K562 (cell line): ENCODE data around the gene POU3F1. TPM values are rescaled to one million over a fixed set of nuclear protein-coding genes. Genes with fewer than 3 reads are reported as not detected.
A peak's percentile ranks its signal among the peaks of the same experiment; 100 is the strongest.

Experiments
- ATAC-seq: fragments of 200-7000 bp; cut with Tn5 transposase; 3 replicates; pipeline ENCODE4 v1.9.1; 2020; ENCODE audit warnings: moderate library complexity
- BruUV-seq: library from RNA; stranded (reverse); fragments of 400-500 nt; replicated peaks from 2 replicates; lab custom pipeline; 2021; lab: Mats Ljungman, UMichigan
- CTCF ChIA-PET: fragments of 300-600 bp; formaldehyde crosslinking; extraction: SDS; loops from one replicate; lab custom pipeline; 2021; ENCODE audit warnings: low intra/inter-chr PET ratio; lab: Yijun Ruan, JAX
- POLR2A ChIA-PET: fragments of 300-600, 350-650 bp; sonication (Branson Sonifier 250); formaldehyde crosslinking; extraction: SDS; loops from one replicate; lab custom pipeline; 2021; ENCODE audit warnings: antibody characterized with exemption, inconsistent platforms; lab: Yijun Ruan, JAX
- DNase-seq, 4 experiments: peaks; one replicate each; pipeline versions ENCODE4 v3.0.0 to v3.0.0-alpha.2; 2011 to 2018; ENCODE audit warnings: low spot score in 3 of 4, mixed read lengths in 3 of 4; ENCODE audit errors: extremely low read depth in 1 of 4
- FAIRE-seq: peaks from 2 replicates; lab custom pipeline; 2011; peaks lifted over from hg19 to GRCh38; lab: Jason Lieb, UNC
- H2AFZ ChIP-seq: 2 replicates; pipeline ENCODE4 v1.6.0; 2011; ENCODE audit warnings: low read depth, low read length, control low read depth, inconsistent platforms
- H3K27ac ChIP-seq: fragments of 200-600 bp; 3 replicates; pipeline ENCODE4 v1.8.0; 2011; ENCODE audit warnings: low read depth, mild to moderate bottlenecking, control low read depth, inconsistent platforms, low read length, moderate library complexity, mixed read lengths; ENCODE audit errors: extremely low read depth
- H3K27me3 ChIP-seq, 2 experiments: fragments of 300-600 bp in 1 of 2; 2 replicates in 1 of 2; 3 replicates in 1 of 2; pipeline versions ENCODE4 v1.6.0 to v1.8.0; 2011; ENCODE audit warnings: inconsistent platforms in 2 of 2, low read length in 2 of 2, mild to moderate bottlenecking in 1 of 2, mixed read lengths in 1 of 2, moderate library complexity in 1 of 2; ENCODE audit not compliant: control insufficient read depth in 2 of 2, insufficient read depth in 2 of 2
- H3K36me3 ChIP-seq: fragments of 300-600 bp; 3 replicates; pipeline ENCODE4 v1.8.0; 2011; ENCODE audit warnings: mild to moderate bottlenecking, low read length, inconsistent platforms; ENCODE audit not compliant: control insufficient read depth, insufficient read depth
- H3K4me1 ChIP-seq, 2 experiments: fragments of 200-600 bp in 1 of 2; replicated peaks in 1 of 2; 2 replicates in 1 of 2; 3 replicates in 1 of 2; pipeline versions ENCODE4 v1.5.1 to v1.8.0; 2011; ENCODE audit warnings: inconsistent platforms in 2 of 2, low read length in 2 of 2, mild to moderate bottlenecking in 1 of 2, mixed read lengths in 1 of 2, moderate library complexity in 1 of 2; ENCODE audit not compliant: control insufficient read depth in 2 of 2, insufficient read depth in 2 of 2
- H3K4me2 ChIP-seq: 2 replicates; pipeline ENCODE4 v1.6.1; 2011; ENCODE audit warnings: low read length, control low read depth, inconsistent platforms, mixed read lengths; ENCODE audit not compliant: insufficient read depth
- H3K4me3 ChIP-seq: fragments of 200-600 bp; sonication (generic), shearing (Covaris generic); 2 replicates; pipeline ENCODE4 v1.5.1; 2016; ENCODE audit warnings: control low read depth, inconsistent platforms
- H3K79me2 ChIP-seq: fragments of 200-600 bp; 3 replicates; pipeline ENCODE4 v1.8.0; 2011; ENCODE audit warnings: low read length, inconsistent platforms; ENCODE audit not compliant: control insufficient read depth, insufficient read depth
- H3K9ac ChIP-seq, 2 experiments: 2 replicates each; pipeline versions ENCODE4 v1.6.0 to v1.6.1; 2011; ENCODE audit warnings: low read depth in 2 of 2, low read length in 2 of 2, control low read depth in 1 of 2, inconsistent platforms in 1 of 2, mild to moderate bottlenecking in 1 of 2, mixed read lengths in 1 of 2; ENCODE audit not compliant: insufficient read depth in 1 of 2
- H3K9me1 ChIP-seq: one replicate; pipeline ENCODE4 v1.6.0; 2011; ENCODE audit warnings: inconsistent platforms, mild to moderate bottlenecking, low read length, moderate library complexity; ENCODE audit not compliant: control insufficient read depth, insufficient read depth
- H3K9me3 ChIP-seq: replicated peaks from 2 replicates; pipeline ENCODE4 v1.5.1; 2011; ENCODE audit warnings: low read depth, low read length, inconsistent platforms; ENCODE audit not compliant: control insufficient read depth, insufficient read depth
- H4K20me1 ChIP-seq: replicated peaks from 2 replicates; pipeline ENCODE4 v1.6.1; 2011; ENCODE audit warnings: low read length, inconsistent platforms, mixed read lengths; ENCODE audit not compliant: control insufficient read depth, insufficient read depth
- KLF16 ChIP-seq: IDR thresholded peaks from 2 replicates; pipeline ENCODE4 v1.6.1; 2016; ENCODE audit warnings: antibody characterized with exemption
- SNAPC5 ChIP-seq: fragments of 250-450 bp; sonication (Bioruptor Pico); IDR thresholded peaks from 2 replicates; pipeline ENCODE4 v1.8.0; 2021; ENCODE audit warnings: moderate library complexity, mild to moderate bottlenecking, inconsistent platforms
- TRIM24 ChIP-seq, 2 experiments: fragments of 450-650 bp; IDR thresholded peaks; 2 replicates each; pipeline ENCODE4 v1.6.1; 2016
- ZNF217 ChIP-seq: sonication (generic); formaldehyde crosslinking; IDR thresholded peaks from 2 replicates; pipeline ENCODE4 v1.8.0; 2022; ENCODE audit warnings: mild to moderate bottlenecking, missing genetic modification reagents
- WGBS: fragments of 100-300 bp; shearing (Covaris generic); methylation state at CpG from one replicate; pipeline ENCODE4 v1.1.6; 2016; ENCODE audit warnings: low coverage, mixed read lengths; ENCODE audit not compliant: insufficient coverage; ENCODE audit errors: missing lambda C conversion rate; 5-methylcytosine and 5-hydroxymethylcytosine counted together
- in situ Hi-C: fragments of 300-500 bp; cut with MboI; formaldehyde crosslinking; loops from 4 replicates; pipeline ENCODE4 v1.15.0; 2018; ENCODE audit warnings: inconsistent platforms, mixed read lengths
- intact Hi-C: fragments of 100-400 bp; cut with micrococcal nuclease; formaldehyde crosslinking; loops from 2 replicates; pipeline ENCODE4 v1.14.2; 2022
- polyA plus RNA-seq, 8 experiments: library from polyadenylated mRNA; depleted of rRNA in 4 of 8; stranded (reverse) in 5 of 8; unstranded in 3 of 8; fragments of >200 nt; fragmentation: Nextera tagmentation in 2 of 8; fragmentation: Illumina TruSeq in 1 of 8; extraction: Ambion mirVana in 2 of 8; extraction: Trizol in 1 of 8; gene quantifications; 2 replicates each; pipeline versions ENCODE4 v1.2.1 to v1.2.3, GENCODE V29; 2011 to 2014; ENCODE audit warnings: inconsistent platforms in 1 of 8, missing spikeins in 1 of 8
- total RNA-seq, 7 experiments: library from RNA; depleted of rRNA in 6 of 7; stranded (reverse); fragments of >200 nt in 6 of 7; fragmentation: Illumina TruSeq in 2 of 7; extraction: Trizol in 2 of 7; gene quantifications; 2 replicates each; pipeline versions ENCODE4 v1.2.1 to v1.2.3, GENCODE V29; 2011 to 2021; ENCODE audit warnings: low replicate concordance in 1 of 7
- TF ChIP-seq, protein P1 (sequence below): sonication (generic); formaldehyde crosslinking; IDR thresholded peaks from 2 replicates; pipeline ENCODE4 v1.9.0; 2022; ENCODE audit warnings: mild to moderate bottlenecking, missing genetic modification reagents
- TF ChIP-seq, protein P2 (sequence below), 2 experiments: fragments of 450-650 bp; formaldehyde crosslinking in 1 of 2; IDR thresholded peaks; 2 replicates each; pipeline versions ENCODE4 v1.4.0 to v1.6.1; 2014 to 2020; ENCODE audit warnings: mild to moderate bottlenecking in 2 of 2, borderline replicate concordance in 1 of 2, low read depth in 1 of 2

POU3F1 gene
- total and polyA plus RNA-seq, 9 of the 15 experiments (the other 6 are each of a cell fraction or from before 2014, with no cell fraction given), result 0.09 TPM; not detected in 8

DNA sequence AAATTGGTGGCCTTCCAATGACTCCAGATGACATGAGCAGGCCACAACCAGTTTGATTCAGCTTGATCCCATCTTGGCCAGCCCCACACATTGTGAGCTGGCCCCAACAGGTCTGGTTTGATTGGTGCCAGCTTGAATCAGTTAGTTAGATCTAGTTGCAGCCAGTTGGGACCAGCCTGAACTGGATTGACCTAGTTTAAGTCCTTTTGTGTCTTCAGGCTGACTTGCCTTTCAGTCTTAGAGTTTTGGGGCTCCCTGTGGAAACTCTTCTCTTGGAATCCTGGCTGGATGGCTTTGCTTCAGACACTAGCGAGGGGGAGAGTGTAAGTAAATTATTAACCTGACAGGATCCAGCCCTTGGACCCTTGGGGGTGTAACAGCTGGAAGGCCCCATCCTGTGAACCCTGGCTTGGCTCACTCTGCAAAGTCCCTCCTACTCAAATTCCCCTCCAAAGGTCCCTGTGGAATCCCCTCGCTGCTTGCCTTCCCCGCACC, 36.2 kb upstream of the POU3F1 start:
- Histone ChIP-seq H3K36me3 (no peaks in the 10 kb centered on the region), H3K4me2 (no peak overlapping the region), H3K27me3 (peaks cover 18 to 29% of the 10 kb centered on the region in 2 experiments; a peak in 4 of 5 replicates), H3K9me3 (no peaks in the 10 kb centered on the region), H2AFZ (no peak overlapping the region), H3K9ac (no peak overlapping the region), H3K4me1 (no peaks in the 10 kb centered on the region; a peak in 1 of 5 replicates), H4K20me1 (peaks cover 10% of the 10 kb centered on the region; the same call in 1 of the 2 replicates), H3K27ac (no peak overlapping the region), H3K4me3 (no peak overlapping the region), H3K79me2 (no peaks in the 10 kb centered on the region), H3K9me1 (no peaks in the 10 kb centered on the region)
- CTCF ChIA-PET, result no interaction called here
- in situ Hi-C loops (no loop called here), intact Hi-C loops (no loop called here)
- POLR2A ChIA-PET, result interaction anchor here (0.6 to 1.2 kb wide), 3 partner anchors 9 to 397 kb away, joined by 4 to 5 read pairs (median 4); no protein-coding TSS in a partner anchor
- BruUV-seq, result no TSS peak
- TF ChIP-seq, protein P1, sequence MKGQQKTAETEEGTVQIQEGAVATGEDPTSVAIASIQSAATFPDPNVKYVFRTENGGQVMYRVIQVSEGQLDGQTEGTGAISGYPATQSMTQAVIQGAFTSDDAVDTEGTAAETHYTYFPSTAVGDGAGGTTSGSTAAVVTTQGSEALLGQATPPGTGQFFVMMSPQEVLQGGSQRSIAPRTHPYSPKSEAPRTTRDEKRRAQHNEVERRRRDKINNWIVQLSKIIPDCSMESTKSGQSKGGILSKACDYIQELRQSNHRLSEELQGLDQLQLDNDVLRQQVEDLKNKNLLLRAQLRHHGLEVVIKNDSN (CRISPR knock-in tag), result no peak
- TF ChIP-seq KLF16, result peak; percentile 90
- TF ChIP-seq, protein P2, sequence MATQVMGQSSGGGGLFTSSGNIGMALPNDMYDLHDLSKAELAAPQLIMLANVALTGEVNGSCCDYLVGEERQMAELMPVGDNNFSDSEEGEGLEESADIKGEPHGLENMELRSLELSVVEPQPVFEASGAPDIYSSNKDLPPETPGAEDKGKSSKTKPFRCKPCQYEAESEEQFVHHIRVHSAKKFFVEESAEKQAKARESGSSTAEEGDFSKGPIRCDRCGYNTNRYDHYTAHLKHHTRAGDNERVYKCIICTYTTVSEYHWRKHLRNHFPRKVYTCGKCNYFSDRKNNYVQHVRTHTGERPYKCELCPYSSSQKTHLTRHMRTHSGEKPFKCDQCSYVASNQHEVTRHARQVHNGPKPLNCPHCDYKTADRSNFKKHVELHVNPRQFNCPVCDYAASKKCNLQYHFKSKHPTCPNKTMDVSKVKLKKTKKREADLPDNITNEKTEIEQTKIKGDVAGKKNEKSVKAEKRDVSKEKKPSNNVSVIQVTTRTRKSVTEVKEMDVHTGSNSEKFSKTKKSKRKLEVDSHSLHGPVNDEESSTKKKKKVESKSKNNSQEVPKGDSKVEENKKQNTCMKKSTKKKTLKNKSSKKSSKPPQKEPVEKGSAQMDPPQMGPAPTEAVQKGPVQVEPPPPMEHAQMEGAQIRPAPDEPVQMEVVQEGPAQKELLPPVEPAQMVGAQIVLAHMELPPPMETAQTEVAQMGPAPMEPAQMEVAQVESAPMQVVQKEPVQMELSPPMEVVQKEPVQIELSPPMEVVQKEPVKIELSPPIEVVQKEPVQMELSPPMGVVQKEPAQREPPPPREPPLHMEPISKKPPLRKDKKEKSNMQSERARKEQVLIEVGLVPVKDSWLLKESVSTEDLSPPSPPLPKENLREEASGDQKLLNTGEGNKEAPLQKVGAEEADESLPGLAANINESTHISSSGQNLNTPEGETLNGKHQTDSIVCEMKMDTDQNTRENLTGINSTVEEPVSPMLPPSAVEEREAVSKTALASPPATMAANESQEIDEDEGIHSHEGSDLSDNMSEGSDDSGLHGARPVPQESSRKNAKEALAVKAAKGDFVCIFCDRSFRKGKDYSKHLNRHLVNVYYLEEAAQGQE (IDR thresholded peaks at IDR 0.05; ENCODE audit: borderline replicate concordance), result peak; percentile 92
- TF ChIP-seq, protein P2 (CRISPR knock-in tag; IDR thresholded peaks at IDR 0.05; ENCODE audit: low read depth), result no peak
- no peak for TF ChIP-seq SNAPC5 (CRISPR knock-in tag)
- peak; percentile 66 to 78; a peak in 3 of 4 replicates for TF ChIP-seq TRIM24 (IDR thresholded peaks at IDR 0.05)
- TF ChIP-seq ZNF217 (CRISPR knock-in tag), result no peak
- FAIRE-seq (no peak), DNase-seq (no peak), ATAC-seq (no peak)
- WGBS, result 4% methylated on average over 3 of the region's 3 CpGs
